Embryonic facial prominence (tissue), 1 donor: ENCODE measurements around the gene C3orf33.

ENCODE experiments used
- DNase-seq: peaks from one replicate; pipeline ENCODE4 v3.0.0-alpha.2; 2016; ENCODE audit errors: extremely low spot score

C3orf33 gene

DNA sequence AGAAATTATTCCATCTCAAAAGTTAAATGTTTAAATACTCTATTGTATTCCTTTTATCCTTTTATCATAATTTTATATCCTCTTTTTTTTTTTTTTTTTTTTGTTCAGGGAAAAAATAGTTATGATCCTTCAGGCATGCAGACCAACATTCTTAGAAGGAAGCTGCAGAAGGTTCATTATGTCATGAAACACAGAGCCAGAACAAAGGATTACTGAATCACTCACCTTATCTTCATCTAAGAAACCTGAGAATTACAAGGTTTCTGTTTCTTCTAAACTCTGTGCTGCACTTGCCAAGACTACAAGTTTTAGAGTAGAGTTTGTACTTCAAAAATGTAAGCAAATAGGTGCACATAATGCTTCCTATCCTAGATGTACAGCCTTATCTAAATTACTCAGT lies 64.5 kb downstream of the C3orf33 start:
- no peak for DNase-seq

DNA sequence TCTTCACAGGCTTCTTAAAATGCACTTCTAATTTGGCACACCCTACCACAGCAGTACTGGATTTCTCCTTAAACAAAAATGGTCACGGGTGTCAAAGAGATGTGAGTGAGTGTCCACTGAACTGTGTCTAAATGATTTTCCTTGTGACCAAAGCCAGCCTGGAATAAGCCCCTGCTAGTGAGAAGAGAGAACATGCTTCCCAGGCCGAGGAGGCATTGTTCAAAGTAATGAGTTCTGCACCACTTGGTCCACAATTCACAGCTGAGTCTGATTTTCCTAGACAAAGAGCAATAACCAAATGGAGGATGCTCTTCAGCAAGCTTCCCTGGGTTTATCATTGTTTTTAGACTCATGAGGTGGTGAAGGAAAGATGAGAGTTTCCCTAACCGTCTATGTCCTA lies 65.0 kb downstream of the C3orf33 start:
- DNase-seq = no peak

- no peak for DNase-seq
Measured at GRCh38 chr3:155739154-155739553, 66.9 kb downstream of the C3orf33 start.

DNA sequence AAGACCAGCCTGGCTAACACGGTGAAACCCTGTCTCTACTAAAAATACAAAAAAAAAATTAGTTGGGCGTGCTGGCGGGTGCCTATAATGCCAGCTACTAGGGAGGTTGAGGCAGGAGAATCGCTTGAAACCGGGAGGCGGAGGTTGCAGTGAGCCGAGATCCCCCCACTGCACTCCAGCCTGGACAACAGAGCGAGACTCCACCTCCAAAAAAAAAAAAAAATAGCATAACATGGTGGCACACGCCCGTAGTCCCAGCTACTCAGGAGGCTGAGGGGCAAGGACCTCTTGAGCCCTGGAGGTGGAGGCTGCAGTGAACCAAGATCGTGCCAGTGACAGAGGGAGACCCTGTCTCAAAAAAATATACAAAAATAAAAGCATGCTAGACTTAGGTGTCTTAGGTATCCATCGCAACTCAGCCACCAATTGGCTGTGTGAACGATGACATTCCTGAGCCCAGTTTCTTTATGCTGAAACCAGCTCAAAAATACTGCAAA lies 67.5 kb downstream of the C3orf33 start:
- no peak for DNase-seq

DNA sequence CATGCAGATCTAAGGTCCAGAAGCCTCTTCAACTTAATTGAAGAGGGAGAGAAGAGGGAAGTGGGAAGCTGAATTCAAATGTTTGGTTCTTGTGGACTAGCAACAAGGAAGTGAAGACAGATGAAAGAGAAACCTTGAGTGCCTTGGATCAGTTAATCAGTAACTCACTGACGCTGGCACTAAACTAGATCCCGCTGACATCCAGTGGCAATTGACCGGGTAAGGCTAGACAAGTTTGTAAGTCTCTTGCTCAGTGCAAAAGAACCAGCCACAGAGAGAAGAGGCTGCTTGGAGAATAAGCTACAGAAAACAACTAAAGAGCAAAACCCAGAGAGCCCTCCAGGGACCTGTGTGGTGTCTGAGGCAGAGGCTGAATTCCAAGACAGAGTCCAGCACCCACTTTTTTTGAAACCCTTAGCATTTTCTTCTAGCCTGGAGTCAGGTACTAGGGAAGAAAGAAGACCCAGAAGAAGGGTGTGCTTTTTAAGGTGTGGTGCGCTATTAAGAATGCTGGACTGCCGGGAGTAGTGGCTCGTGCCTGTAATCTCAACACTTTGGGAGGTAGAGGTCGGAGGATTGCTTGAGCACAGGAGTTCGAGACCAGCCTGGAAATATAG lies 68.1 kb downstream of the C3orf33 start:
- DNase-seq = no peak

- DNase-seq = no peak
Measured at GRCh38 chr3:155736381-155736780, 69.7 kb downstream of the C3orf33 start.

DNA sequence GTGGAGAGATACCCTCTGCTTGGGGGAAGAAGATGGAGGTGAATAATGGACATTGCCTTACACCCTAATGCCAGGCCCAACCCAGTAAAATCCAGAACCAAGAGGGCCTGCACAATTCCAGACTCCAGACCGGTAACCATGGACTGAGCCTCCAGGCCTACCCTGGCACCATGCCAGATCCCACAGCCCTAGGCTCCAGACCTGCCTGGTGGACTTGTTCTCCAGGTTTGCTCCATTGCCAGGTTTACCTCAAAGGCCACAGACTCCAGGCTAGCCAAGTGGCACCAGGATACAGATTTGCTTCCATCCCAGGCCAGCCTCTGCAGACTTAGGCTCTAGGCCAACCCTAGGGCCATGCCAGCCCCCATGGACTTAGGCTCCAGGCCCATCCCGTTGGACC lies 75.2 kb downstream of the C3orf33 start:
- no peak for DNase-seq

DNA sequence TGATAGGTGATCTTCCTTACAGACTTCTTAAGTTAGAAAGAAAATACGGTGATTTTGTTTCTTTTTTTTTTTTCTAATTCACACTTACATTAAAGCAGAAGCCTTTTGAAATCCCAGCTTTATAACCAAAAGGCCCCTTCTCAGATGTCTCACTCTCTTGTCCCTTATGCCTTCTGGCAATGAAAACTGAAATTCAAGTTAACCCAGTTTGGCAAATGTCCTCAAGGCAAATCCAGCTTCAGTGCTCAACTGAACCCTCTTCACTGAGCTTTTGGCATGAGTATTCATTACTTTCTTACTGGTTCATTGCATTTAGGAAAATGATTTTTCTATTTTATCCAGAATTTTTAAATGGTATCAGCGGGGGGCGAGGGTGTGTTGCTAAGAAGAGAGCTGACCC lies 78.2 kb downstream of the C3orf33 start:
- DNase-seq = no peak

GRCh38 chr3:155714295-155714718 lies 91.8 kb downstream of the C3orf33 start:
- no peak for DNase-seq
